HK-2 (cell line): ENCODE measurements around the gene CENPP.

ENCODE experiments used
- DNase-seq: peaks from one replicate; pipeline ENCODE4 v3.0.0-alpha.2; 2018; ENCODE audit not compliant: unreplicated experiment

The CENPP gene

DNA sequence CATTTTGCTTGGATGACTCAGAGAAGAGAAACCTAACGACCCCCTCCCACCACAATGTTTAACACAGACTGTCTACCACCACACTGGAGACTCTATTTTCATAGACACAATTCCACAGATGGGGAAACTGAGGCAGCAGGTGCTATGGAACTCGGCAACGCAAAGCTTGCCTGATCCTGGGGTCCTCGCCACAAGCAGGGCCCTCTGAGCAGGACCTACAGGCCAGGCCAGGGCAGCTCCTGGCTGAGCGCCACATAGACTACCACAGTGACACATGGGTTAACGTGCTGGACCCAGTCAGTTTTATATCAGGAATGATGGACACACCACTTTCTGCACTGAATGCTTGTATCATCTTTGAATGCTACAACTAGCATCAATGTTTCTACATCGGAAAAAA is 332.4 kb downstream of the CENPP start:
- no peak for DNase-seq

DNA sequence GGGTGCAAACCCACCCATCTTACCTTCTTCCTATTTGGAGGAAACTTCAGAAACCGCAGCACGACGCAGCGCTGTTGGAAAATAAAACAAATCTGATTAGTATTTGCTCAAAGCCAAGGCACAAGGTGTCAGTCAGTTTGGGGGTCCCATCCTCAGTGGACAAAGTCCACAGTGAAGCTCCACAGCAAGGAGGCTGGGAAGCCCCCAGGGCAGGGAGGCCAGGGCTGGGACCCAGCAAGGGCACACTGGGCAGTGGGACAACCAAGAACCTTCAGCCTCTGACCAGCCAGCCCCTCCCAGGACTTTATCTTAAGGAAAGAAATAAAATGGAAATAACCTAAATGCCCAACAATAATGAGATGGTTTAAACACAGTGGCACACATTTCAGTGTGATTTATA is 332.9 kb downstream of the CENPP start:
- no peak for DNase-seq

- DNase-seq, result no peak
Observed at GRCh38 chr9:92659601-92660000, 333.8 kb downstream of the CENPP start.

DNA sequence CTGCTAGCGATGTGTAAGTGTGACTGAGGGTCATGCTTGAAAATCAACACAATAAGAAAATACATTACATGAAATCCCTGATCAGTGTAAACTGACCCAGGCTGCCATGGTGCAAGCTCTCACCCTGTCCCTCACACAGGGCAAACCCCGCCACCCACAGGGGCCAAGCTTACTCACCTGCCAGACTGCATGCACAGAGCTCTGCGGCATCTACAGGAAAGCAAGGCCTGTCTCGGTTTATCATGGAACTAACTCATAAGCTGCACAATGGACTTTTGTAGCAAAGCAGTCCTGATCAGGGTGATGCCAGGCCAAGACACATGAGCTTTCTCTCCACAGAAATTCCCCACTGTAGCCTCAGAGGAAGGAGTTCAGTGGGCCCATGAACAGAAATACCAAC is 334.5 kb downstream of the CENPP start:
- no peak for DNase-seq

- DNase-seq, result no peak
Observed at GRCh38 chr9:92661127-92661526, 335.4 kb downstream of the CENPP start.

GRCh38 chr9:92661743-92662142 is 336.0 kb downstream of the CENPP start:
- no peak for DNase-seq

GRCh38 chr9:92663126-92663525 is 337.4 kb downstream of the CENPP start:
- DNase-seq, result no peak

DNA sequence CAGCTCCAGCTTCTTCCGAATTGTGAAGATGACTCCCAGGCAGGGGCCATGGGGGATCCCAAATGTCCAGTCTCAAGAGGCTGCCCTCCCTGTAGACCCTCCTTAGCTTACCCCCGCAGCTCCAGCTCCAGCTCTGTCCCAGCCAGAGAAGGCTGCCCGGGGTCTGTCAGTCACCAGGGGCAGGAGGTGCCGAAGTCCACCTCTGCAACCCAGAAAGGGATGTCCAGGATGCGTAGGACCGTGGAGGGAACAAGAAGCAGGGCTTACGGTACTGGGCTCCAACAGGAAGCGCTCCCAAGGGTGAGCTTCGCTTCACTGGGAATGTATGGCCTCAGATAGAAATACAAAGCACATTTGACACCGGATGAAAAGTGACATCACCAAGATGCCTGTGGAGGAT is 338.2 kb downstream of the CENPP start:
- no peak for DNase-seq

GRCh38 chr9:92664394-92665152 is 338.8 kb downstream of the CENPP start:
- DNase-seq, result no peak

DNA sequence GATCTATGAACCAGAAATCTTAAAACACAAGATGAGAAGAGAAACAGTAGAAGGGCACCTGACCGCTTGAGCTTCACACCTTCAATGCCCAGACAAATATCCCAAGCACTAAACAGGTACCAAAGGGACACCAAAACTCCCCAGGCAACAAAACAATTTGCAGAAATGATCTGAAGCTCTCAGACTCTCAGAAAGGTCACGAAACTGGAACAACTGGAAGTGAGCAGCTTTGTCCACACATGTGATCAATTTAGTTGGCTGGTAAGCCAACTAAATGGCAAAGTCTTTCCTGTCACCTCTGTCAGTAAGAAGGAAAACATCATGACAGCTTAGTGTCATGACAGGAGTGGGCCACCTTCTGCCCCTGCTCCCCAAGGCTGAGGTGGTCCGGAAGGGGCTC is 340.1 kb downstream of the CENPP start:
- no peak for DNase-seq

DNA sequence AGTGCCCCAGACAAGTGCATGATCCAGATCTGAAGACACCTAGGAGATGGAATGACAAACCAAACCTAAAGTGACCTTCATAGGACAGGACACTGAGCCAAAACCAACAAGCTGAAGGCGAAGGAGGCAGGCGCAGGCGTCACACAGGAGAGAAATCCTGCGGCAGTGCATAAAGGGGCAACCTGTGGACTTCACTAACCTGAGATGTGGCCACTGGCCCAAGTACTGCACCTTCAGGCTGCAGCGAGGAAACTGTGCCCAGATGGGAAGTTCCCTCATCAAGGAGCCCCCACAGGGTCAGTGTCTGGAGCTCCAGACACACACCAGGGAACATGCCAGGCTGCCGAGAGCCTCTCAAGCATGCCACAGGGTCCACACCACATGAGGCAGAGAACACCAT is 340.5 kb downstream of the CENPP start:
- DNase-seq, result no peak

DNA sequence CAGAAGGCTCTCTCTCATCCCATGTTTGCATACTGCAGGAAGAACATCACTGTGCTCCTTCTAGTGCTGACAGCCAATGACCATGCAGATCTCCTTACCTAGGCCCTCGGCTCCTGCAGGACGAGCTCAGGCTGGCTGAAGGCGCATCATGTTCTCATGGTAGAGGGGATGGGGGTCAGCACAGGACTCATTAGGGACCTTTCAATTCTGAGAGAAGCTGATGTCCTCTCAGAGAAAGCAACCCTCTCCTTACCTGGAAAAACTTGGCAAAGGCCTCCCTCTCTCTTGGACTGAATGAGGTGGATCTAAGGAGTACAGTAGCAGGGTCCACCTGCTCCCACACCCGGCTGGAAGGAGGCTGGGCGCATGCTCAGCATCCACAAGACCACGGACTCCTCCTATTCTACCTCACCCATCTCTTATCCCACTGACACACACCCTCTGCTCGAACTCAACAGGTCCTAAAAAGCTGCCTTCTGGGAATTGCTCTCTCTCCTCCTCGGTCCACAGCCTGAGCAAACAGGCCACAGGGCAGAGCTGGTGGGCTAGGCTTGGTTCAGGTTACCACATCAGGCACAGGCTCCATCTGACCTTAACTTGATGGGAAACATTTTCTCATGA is 341.3 kb downstream of the CENPP start:
- no peak for DNase-seq

DNA sequence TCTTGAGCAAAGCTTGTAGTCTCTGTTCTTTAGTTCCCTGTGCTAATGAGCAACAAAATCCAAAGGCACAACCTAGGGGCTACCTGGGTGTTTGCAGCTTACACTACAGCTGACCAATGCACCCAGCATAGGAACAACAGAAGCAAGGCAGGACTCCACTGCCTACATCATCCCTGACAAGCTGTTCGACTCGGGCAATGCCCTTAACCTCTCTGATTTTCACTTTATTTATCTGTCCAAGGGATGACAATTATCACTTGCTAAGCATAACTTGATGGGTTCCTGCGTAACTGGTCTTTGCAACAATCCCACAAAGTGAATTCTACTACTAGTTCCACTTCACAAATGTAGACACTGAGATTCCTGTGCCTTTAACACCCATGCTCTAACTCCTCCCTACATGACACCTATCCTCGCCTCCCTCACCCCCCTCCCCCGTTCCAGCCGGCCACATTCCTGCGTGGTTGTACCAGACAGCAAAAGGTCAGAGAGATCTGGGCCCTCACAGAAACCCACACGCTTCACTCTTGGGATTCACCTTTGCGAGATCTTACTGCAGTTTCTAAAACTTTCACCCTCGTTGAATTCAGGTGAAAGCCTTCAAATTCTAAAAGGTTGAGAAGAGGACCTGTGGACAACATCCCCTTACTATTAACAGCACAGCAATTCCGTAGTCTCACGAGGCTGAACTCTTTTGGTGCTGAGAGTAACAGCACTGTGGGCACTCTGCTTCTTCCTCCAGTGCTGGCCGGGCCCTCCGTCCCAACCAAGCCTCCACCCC is 343.2 kb downstream of the CENPP start:
- peak; percentile 76 for DNase-seq

DNA sequence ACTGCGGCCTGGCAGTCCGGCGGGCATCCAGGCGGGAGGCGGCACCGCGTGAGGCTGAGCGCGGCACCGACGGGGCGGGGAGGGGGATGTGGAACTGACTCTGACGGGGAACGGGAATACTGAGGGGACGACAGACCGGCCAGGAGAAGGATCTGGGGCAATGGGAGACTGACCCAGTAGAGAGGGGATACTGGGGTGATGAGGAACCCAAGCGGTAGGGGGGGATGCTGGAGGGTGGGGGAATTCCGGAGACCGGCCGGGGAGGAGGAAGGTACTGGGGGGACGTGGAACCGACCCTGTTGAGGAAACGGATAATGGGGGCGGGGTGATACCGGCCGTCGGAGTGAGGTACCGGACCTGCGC is 343.8 kb downstream of the CENPP start:
- DNase-seq, result peak; percentile 33
